ENCODE results near the gene SYT3.

Gene SYT3

DNA sequence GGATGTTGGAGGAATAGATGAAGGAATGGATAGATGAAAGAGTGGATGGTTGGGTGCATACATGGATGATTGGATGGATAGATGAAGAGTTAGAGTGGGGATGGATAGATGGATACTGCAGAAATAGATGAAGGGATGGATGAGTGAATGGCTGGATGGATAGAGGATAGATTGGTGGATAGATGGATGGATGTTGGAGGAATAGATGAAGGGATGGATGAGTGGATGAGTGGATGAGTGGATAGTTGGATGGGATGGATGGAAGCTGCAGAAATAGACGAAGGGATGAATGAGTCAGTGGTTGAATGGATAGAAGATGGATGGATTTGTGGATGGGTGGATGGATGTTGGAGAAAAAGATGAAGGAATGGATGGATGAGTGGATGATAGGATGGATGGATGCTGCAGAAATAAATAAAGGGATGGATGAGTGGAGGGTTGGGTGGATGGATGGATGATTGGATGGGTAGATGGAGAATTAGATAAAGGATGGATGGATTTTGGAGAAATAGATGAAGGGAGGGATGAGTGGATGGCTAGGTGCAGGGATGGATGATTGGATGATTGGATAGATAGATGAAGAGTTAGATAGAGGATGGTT lies 4.7 kb upstream of the SYT3 start:
- no peaks in the 10 kb centered on the region for H3K79me2 ChIP-seq (ENCODE audit: insufficient read depth, low read length)
- H2AFZ ChIP-seq (ENCODE audit: low read length), result no peak overlapping the region
- H3K9me3 ChIP-seq (ENCODE audit: insufficient read depth, low read depth, low read length), result no peaks in the 10 kb centered on the region
- no peaks in the 10 kb centered on the region for H3K36me3 ChIP-seq (ENCODE audit: insufficient read depth, low read length)
- H3K4me2 ChIP-seq (ENCODE audit: low read depth, low read length, poor library complexity, severe bottlenecking), result no peak overlapping the region
- TF ChIP-seq EZH2phosphoT487 (IDR thresholded peaks at IDR 0.05; ENCODE audit: borderline replicate concordance), result no peak
- no peaks in the 10 kb centered on the region for H3F3A ChIP-seq (ENCODE audit: low read depth)
- H3K27me3 ChIP-seq (ENCODE audit: insufficient read depth, low read length, poor library complexity, severe bottlenecking), result no peaks in the 10 kb centered on the region
- no peak overlapping the region for H3K4me3 ChIP-seq (ENCODE audit: low read length, poor library complexity, severe bottlenecking)
- no peaks in the 10 kb centered on the region for H3K9me2 ChIP-seq (replicated peaks; ENCODE audit: low read depth, low read length)
- no peaks in the 10 kb centered on the region for H3K4me1 ChIP-seq (ENCODE audit: insufficient read depth, low read length, poor library complexity, severe bottlenecking)
- no peak overlapping the region for H3K9ac ChIP-seq (ENCODE audit: low read depth, low read length, poor library complexity, severe bottlenecking)
- H4K20me1 ChIP-seq (ENCODE audit: insufficient read depth, low read length, poor library complexity, severe bottlenecking), result no peaks in the 10 kb centered on the region

GRCh38 chr19:50640368-50640767 lies 687 bp upstream of the SYT3 start:
- Histone ChIP-seq H3K9me2 (replicated peaks; ENCODE audit: low read depth, low read length) (no peaks in the 10 kb centered on the region), H3F3A (ENCODE audit: low read depth) (no peaks in the 10 kb centered on the region), H3K4me2 (ENCODE audit: low read depth, low read length, poor library complexity, severe bottlenecking) (peak overlapping the region; percentile 81), H3K9me3 (ENCODE audit: insufficient read depth, low read depth, low read length) (no peaks in the 10 kb centered on the region; the same call in 1 of the 2 replicates), H3K9ac (ENCODE audit: low read depth, low read length, poor library complexity, severe bottlenecking) (no peak overlapping the region), H3K79me2 (ENCODE audit: insufficient read depth, low read length) (no peaks in the 10 kb centered on the region), H3K27me3 (ENCODE audit: insufficient read depth, low read length, poor library complexity, severe bottlenecking) (no peaks in the 10 kb centered on the region), H4K20me1 (ENCODE audit: insufficient read depth, low read length, poor library complexity, severe bottlenecking) (no peaks in the 10 kb centered on the region), H2AFZ (ENCODE audit: low read length) (0 out of 2 replicates have a peak overlapping the region, but pooled peaks have one; percentile 93), H3K4me1 (ENCODE audit: insufficient read depth, low read length, poor library complexity, severe bottlenecking) (no peaks in the 10 kb centered on the region), H3K36me3 (ENCODE audit: insufficient read depth, low read length) (no peaks in the 10 kb centered on the region), H3K4me3 (ENCODE audit: low read length, poor library complexity, severe bottlenecking) (no peak overlapping the region)
- TF ChIP-seq, protein P1, sequence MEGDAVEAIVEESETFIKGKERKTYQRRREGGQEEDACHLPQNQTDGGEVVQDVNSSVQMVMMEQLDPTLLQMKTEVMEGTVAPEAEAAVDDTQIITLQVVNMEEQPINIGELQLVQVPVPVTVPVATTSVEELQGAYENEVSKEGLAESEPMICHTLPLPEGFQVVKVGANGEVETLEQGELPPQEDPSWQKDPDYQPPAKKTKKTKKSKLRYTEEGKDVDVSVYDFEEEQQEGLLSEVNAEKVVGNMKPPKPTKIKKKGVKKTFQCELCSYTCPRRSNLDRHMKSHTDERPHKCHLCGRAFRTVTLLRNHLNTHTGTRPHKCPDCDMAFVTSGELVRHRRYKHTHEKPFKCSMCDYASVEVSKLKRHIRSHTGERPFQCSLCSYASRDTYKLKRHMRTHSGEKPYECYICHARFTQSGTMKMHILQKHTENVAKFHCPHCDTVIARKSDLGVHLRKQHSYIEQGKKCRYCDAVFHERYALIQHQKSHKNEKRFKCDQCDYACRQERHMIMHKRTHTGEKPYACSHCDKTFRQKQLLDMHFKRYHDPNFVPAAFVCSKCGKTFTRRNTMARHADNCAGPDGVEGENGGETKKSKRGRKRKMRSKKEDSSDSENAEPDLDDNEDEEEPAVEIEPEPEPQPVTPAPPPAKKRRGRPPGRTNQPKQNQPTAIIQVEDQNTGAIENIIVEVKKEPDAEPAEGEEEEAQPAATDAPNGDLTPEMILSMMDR (conservative IDR thresholded peaks at IDR 0.05; ENCODE audit: low read length), result no peak

DNA sequence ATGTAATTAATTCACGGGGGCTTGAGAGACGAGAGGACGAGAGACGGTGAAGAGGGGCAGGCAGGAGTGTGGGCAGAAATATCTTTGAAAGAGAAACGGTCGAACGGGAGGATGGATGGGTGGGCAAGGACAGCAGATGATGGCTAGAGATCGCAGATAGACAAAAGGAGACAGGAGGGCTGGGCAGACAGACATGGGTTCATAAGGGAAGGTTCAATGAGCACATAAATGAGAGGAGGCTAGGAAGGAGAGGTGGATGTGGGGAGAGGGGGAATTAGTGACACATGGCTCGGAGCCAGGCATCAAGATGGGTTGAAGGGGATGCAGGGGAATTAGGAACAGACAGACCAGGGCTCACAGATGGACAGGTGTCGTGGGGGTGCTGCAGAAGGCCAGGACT lies 1.1 kb downstream of the SYT3 start:
- Histone ChIP-seq H3K9ac (ENCODE audit: low read depth, low read length, poor library complexity, severe bottlenecking) (no peak overlapping the region), H2AFZ (ENCODE audit: low read length) (no peak overlapping the region), H3K4me2 (ENCODE audit: low read depth, low read length, poor library complexity, severe bottlenecking) (peak overlapping the region; percentile 81), H3K36me3 (ENCODE audit: insufficient read depth, low read length) (no peaks in the 10 kb centered on the region), H4K20me1 (ENCODE audit: insufficient read depth, low read length, poor library complexity, severe bottlenecking) (no peaks in the 10 kb centered on the region), H3K9me2 (replicated peaks; ENCODE audit: low read depth, low read length) (no peaks in the 10 kb centered on the region), H3K27me3 (ENCODE audit: insufficient read depth, low read length, poor library complexity, severe bottlenecking) (no peaks in the 10 kb centered on the region), H3K4me1 (ENCODE audit: insufficient read depth, low read length, poor library complexity, severe bottlenecking) (no peaks in the 10 kb centered on the region), H3F3A (ENCODE audit: low read depth) (no peaks in the 10 kb centered on the region), H3K9me3 (ENCODE audit: insufficient read depth, low read depth, low read length) (peaks cover 2% of the 10 kb centered on the region; the same call in 1 of the 2 replicates), H3K4me3 (ENCODE audit: low read length, poor library complexity, severe bottlenecking) (no peak overlapping the region), H3K79me2 (ENCODE audit: insufficient read depth, low read length) (no peaks in the 10 kb centered on the region)
- TF ChIP-seq EZH2phosphoT487 (IDR thresholded peaks at IDR 0.05; ENCODE audit: borderline replicate concordance), result no peak
- TF ChIP-seq, protein P1 (conservative IDR thresholded peaks at IDR 0.05; ENCODE audit: low read length), result no peak

All from Loucy (cell line).